HUES6 (cell line): Measurements from ENCODE around the gene TEX55.
"Not testable (repeated sequence)": the region's sequence is repeated elsewhere in the genome, so short reads cannot be mapped to it uniquely, and the experiment has no call there.

Experiments used
- H3K27ac ChIP-seq: 2 replicates; pipeline ENCODE4 v1.7.0; 2013; ENCODE audit warnings: low read depth, mild to moderate bottlenecking, low read length, inconsistent platforms
- H3K27me3 ChIP-seq: 2 replicates; pipeline ENCODE4 v1.6.1; 2013; ENCODE audit warnings: low read length; ENCODE audit not compliant: control insufficient read depth, insufficient read depth
- H3K36me3 ChIP-seq: 2 replicates; pipeline ENCODE4 v1.6.1; 2013; ENCODE audit warnings: low read length; ENCODE audit not compliant: control insufficient read depth, insufficient read depth
- H3K4me1 ChIP-seq: 2 replicates; pipeline ENCODE4 v1.6.1; 2013; ENCODE audit warnings: low read length; ENCODE audit not compliant: control insufficient read depth, insufficient read depth
- H3K4me3 ChIP-seq: 2 replicates; pipeline ENCODE4 v1.5.1; 2013; ENCODE audit warnings: low read depth, low read length
- H3K9ac ChIP-seq: one replicate; pipeline ENCODE4 v1.6.1; 2013; ENCODE audit warnings: mild to moderate bottlenecking, low read length
- H3K9me3 ChIP-seq: 2 replicates; pipeline ENCODE4 v1.6.1; 2013; ENCODE audit warnings: low read depth, low read length; ENCODE audit not compliant: control insufficient read depth, insufficient read depth

Gene TEX55

DNA sequence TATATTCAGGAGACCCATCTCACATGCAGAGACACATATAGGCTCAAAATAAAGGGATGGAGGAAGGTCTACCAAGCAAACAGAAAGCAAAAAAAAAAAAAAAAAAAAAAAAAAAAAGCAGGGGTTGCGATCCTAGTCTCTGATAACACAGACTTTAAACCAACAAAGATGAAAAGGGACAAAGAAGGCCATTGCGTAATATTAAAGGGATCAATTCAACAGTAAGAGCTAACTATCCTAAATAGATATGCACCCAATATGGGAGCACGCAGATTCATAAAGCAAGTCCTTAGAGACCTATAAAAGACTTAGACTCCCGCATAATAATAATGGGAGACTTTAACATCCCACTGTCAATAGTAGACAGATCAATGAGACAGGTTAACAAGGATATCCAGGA is 13.7 kb upstream of the TEX55 start:
- not testable (repeated sequence) for H3K9me3 ChIP-seq, H3K4me1 ChIP-seq, H3K27ac ChIP-seq, H3K27me3 ChIP-seq, H3K36me3 ChIP-seq, H3K9ac ChIP-seq, H3K4me3 ChIP-seq

GRCh38 chr3:119139360-119139759 is 6.6 kb upstream of the TEX55 start:
- not testable (repeated sequence) for H3K9ac ChIP-seq, H3K27me3 ChIP-seq, H3K4me1 ChIP-seq, H3K36me3 ChIP-seq, H3K4me3 ChIP-seq, H3K9me3 ChIP-seq, H3K27ac ChIP-seq

- Histone ChIP-seq H3K4me3 (no peak overlapping the region), H3K27ac (no peak overlapping the region), H3K9ac (no peak overlapping the region), H3K36me3 (no peaks in the 10 kb centered on the region), H3K9me3 (0 out of 2 replicates have a peak, but pooled peaks cover 7% of the 10 kb centered on the region), H3K27me3 (no peaks in the 10 kb centered on the region), H3K4me1 (no peaks in the 10 kb centered on the region)
Measured at GRCh38 chr3:119140466-119140865, 5.5 kb upstream of the TEX55 start.

GRCh38 chr3:119145128-119145499 is 851 bp upstream of the TEX55 start:
- Histone ChIP-seq H3K36me3 (no peaks in the 10 kb centered on the region), H3K4me1 (0 out of 2 replicates have a peak, but pooled peaks cover 4% of the 10 kb centered on the region), H3K27ac (no peak overlapping the region), H3K4me3 (no peak overlapping the region), H3K27me3 (no peaks in the 10 kb centered on the region), H3K9ac (no peak overlapping the region), H3K9me3 (no peaks in the 10 kb centered on the region; the same call in 1 of the 2 replicates)

- no peak overlapping the region for H3K27ac ChIP-seq
Measured at GRCh38 chr3:119146578-119147375, 812 bp downstream of the TEX55 start.

DNA sequence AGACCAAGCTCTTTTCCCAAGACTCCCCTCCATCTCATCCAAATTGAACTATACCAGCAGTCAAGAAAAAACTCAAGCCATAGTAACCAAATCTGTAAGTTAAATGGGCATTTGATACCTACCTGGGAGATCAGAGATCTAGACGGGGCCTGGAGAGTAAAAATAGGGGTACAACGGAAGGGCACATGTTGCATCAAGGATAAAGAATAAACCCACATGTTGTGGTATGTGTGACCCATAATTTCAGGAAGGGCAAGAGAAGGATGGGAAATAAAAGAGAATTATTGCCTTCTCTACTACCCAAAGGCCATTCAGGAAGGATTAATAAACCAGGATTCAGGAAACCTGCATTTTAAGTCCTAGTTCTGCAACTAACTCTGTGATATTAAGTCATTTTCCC is 1.5 kb downstream of the TEX55 start:
- no peaks in the 10 kb centered on the region; the same call in 1 of the 2 replicates for H3K9me3 ChIP-seq
- no peak overlapping the region for H3K27ac ChIP-seq
- no peaks in the 10 kb centered on the region for H3K36me3 ChIP-seq
- 0 out of 2 replicates have a peak, but pooled peaks cover 4% of the 10 kb centered on the region for H3K4me1 ChIP-seq
- no peak overlapping the region for H3K9ac ChIP-seq
- H3K4me3 ChIP-seq: no peak overlapping the region
- no peaks in the 10 kb centered on the region for H3K27me3 ChIP-seq

More at GRCh38 chr3:119146578-119147375, 812 bp downstream of the TEX55 start:
- Histone ChIP-seq H3K27me3 (no peaks in the 10 kb centered on the region), H3K36me3 (no peaks in the 10 kb centered on the region), H3K9ac (no peak overlapping the region), H3K9me3 (no peaks in the 10 kb centered on the region; the same call in 1 of the 2 replicates), H3K4me1 (0 out of 2 replicates have a peak, but pooled peaks cover 4% of the 10 kb centered on the region), H3K4me3 (no peak overlapping the region)

GRCh38 chr3:119148493-119149180 is 2.7 kb downstream of the TEX55 start:
- no peaks in the 10 kb centered on the region for H3K36me3 ChIP-seq
- no peak overlapping the region for H3K27ac ChIP-seq
- no peak overlapping the region for H3K9ac ChIP-seq
- no peak overlapping the region for H3K4me3 ChIP-seq
- H3K4me1 ChIP-seq: 0 out of 2 replicates have a peak, but pooled peaks cover 4% of the 10 kb centered on the region
- H3K27me3 ChIP-seq: no peaks in the 10 kb centered on the region
- peaks cover 4% of the 10 kb centered on the region for H3K9me3 ChIP-seq

DNA sequence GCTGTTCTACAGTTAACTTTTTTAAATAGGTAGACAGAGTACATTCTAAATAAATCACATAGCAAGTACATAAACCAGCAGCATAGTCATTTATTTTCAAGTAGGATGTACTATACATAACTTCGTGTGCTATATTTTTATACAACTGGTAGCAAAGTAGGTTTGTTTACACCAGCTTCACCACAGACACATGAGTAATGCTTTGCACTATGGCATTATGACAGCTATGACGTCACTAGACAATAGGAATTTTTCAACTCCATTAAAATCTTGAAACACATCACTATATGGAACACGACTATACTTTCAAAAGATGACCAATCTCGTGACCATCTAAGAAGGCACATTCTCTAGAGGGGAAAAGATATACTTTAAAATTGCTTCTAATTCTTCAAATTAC is 3.5 kb downstream of the TEX55 start:
- no peak overlapping the region for H3K27ac ChIP-seq
- no peaks in the 10 kb centered on the region for H3K27me3 ChIP-seq
- peaks cover 6% of the 10 kb centered on the region for H3K9me3 ChIP-seq
- 0 out of 2 replicates have a peak, but pooled peaks cover 4% of the 10 kb centered on the region for H3K4me1 ChIP-seq
- no peak overlapping the region for H3K4me3 ChIP-seq
- H3K9ac ChIP-seq: no peak overlapping the region
- H3K36me3 ChIP-seq: no peaks in the 10 kb centered on the region

DNA sequence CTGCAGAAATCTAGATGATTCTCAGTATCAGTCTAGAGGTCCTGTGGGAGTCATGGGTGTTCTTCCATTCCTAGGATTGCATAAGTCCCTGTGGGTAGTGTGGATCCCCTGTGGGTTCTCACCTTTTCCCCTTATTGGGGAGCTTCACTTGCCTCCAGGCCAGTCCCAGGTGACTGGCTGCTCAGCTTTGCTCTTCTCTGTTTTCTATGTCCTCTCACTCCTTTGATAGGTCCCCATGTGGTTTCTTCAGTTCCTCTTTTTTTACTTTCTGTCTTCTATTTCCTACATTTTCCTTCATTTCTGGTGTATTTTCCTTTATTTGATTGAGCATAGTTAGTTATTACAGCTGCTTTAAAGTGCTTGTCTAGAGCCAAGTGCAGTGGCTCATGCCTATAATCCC is 10.9 kb downstream of the TEX55 start:
- H3K27ac ChIP-seq: no peak overlapping the region

GRCh38 chr3:119157971-119158370 is 12.0 kb downstream of the TEX55 start:
- Histone ChIP-seq H3K9ac (no peak overlapping the region), H3K4me3 (no peak overlapping the region), H3K27ac (no peak overlapping the region), H3K27me3 (no peaks in the 10 kb centered on the region), H3K4me1 (no peaks in the 10 kb centered on the region), H3K9me3 (peaks cover 11% of the 10 kb centered on the region; the same call in 1 of the 2 replicates), H3K36me3 (no peaks in the 10 kb centered on the region)

More for the DNA sequence above, 10.9 kb downstream of the TEX55 start:
- peaks cover 11% of the 10 kb centered on the region; the same call in 1 of the 2 replicates for H3K9me3 ChIP-seq
- no peak overlapping the region for H3K4me3 ChIP-seq
- no peak overlapping the region for H3K9ac ChIP-seq
- no peaks in the 10 kb centered on the region for H3K4me1 ChIP-seq
- H3K36me3 ChIP-seq: no peaks in the 10 kb centered on the region
- H3K27me3 ChIP-seq: no peaks in the 10 kb centered on the region

DNA sequence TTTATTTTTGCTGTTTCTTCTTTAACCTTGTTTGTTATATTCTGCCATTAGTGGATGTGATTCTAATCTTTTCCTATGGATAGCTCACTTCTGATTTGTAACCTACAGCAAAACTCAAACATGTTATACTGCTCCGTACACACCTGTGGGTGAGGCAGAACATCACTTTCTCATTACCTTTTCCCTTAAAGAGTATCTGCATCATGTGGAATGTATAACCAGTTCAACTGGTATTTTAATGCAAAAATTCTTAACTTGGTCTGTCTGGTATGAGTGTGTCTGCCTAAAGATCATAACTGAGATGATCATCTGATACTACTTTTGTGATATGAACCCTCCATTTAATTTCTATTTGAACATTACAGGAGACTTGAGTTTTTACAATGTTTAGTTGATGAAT is 14.4 kb downstream of the TEX55 start:
- H3K9me3 ChIP-seq: peaks cover 18% of the 10 kb centered on the region
- no peak overlapping the region for H3K4me3 ChIP-seq
- H3K27me3 ChIP-seq: no peaks in the 10 kb centered on the region
- no peak overlapping the region for H3K27ac ChIP-seq
- no peaks in the 10 kb centered on the region for H3K4me1 ChIP-seq
- no peak overlapping the region for H3K9ac ChIP-seq
- H3K36me3 ChIP-seq: no peaks in the 10 kb centered on the region
